H9 (cell line): ENCODE measurements around the gene CX3CR1. TPM values are rescaled to one million over a fixed set of nuclear protein-coding genes. Genes with fewer than 3 reads are reported as not detected.

Experiments used
- DNase-seq: peaks from one replicate; pipeline ENCODE4 v3.0.0-alpha.2; 2017
- H2AFZ ChIP-seq: one replicate; pipeline ENCODE4 v1.6.1; 2013; ENCODE audit warnings: mild to moderate bottlenecking, low read length, control low read depth, moderate library complexity
- H2AK5ac ChIP-seq: 2 replicates; pipeline ENCODE4 v1.6.1; 2013; ENCODE audit warnings: low read length, control low read depth, mixed read lengths; ENCODE audit not compliant: insufficient read length
- H2BK120ac ChIP-seq: one replicate; pipeline ENCODE4 v1.6.1; 2013; ENCODE audit warnings: low read depth, mild to moderate bottlenecking, low read length, control low read depth, inconsistent platforms; ENCODE audit not compliant: poor library complexity, severe bottlenecking
- H2BK12ac ChIP-seq: 2 replicates; pipeline ENCODE4 v1.6.1; 2013; ENCODE audit warnings: low read length, control low read depth, mixed read lengths, low read depth; ENCODE audit not compliant: insufficient read length
- H2BK15ac ChIP-seq: 2 replicates; pipeline ENCODE4 v1.6.1; 2013; ENCODE audit warnings: low read depth, low read length, control low read depth
- H2BK20ac ChIP-seq: one replicate; pipeline ENCODE4 v1.6.1; 2013; ENCODE audit warnings: low read depth, mild to moderate bottlenecking, low read length, control low read depth, inconsistent platforms; ENCODE audit not compliant: poor library complexity, severe bottlenecking
- H2BK5ac ChIP-seq: 2 replicates; pipeline ENCODE4 v1.6.1; 2013; ENCODE audit warnings: low read length, control low read depth, mixed read lengths; ENCODE audit not compliant: insufficient read length
- H3K14ac ChIP-seq: 2 replicates; pipeline ENCODE4 v1.6.1; 2013; ENCODE audit warnings: low read length, control low read depth; ENCODE audit not compliant: insufficient read depth
- H3K18ac ChIP-seq: 2 replicates; pipeline ENCODE4 v1.6.1; 2013; ENCODE audit warnings: low read depth, mild to moderate bottlenecking, mixed read lengths, low read length, control low read depth; ENCODE audit not compliant: insufficient read length
- H3K23ac ChIP-seq: 2 replicates; pipeline ENCODE4 v1.6.1; 2013; ENCODE audit warnings: low read length, control low read depth, mixed read lengths, low read depth; ENCODE audit not compliant: insufficient read length
- H3K23me2 ChIP-seq: 2 replicates; pipeline ENCODE4 v1.6.1; 2013; ENCODE audit warnings: low read depth, mild to moderate bottlenecking, mixed read lengths, low read length, control low read depth; ENCODE audit not compliant: insufficient read length, poor library complexity, severe bottlenecking
- H3K27ac ChIP-seq: 2 replicates; pipeline ENCODE4 v1.5.1; 2013; ENCODE audit warnings: low read length, control low read depth, mixed read lengths, low read depth; ENCODE audit not compliant: insufficient read length
- H3K27me3 ChIP-seq: 2 replicates; pipeline ENCODE4 v1.6.1; 2013; ENCODE audit warnings: low read length, control low read depth, inconsistent platforms; ENCODE audit not compliant: insufficient read depth
- H3K4ac ChIP-seq: 2 replicates; pipeline ENCODE4 v1.6.1; 2013; ENCODE audit warnings: low read depth, mild to moderate bottlenecking, control low read depth, inconsistent platforms, low read length, moderate library complexity
- H3K4me1 ChIP-seq: 2 replicates; pipeline ENCODE4 v1.6.1; 2013; ENCODE audit warnings: low read length, control low read depth, inconsistent platforms; ENCODE audit not compliant: insufficient read depth
- H3K4me2 ChIP-seq: 2 replicates; pipeline ENCODE4 v1.6.1; 2013; ENCODE audit warnings: low read length, control low read depth, mixed read lengths; ENCODE audit not compliant: insufficient read length, insufficient read depth
- H3K56ac ChIP-seq: 2 replicates; pipeline ENCODE4 v1.6.1; 2013; ENCODE audit warnings: low read depth, mild to moderate bottlenecking, mixed read lengths, low read length, control low read depth; ENCODE audit not compliant: insufficient read length
- H3K79me1 ChIP-seq: 2 replicates; pipeline ENCODE4 v1.6.1; 2013; ENCODE audit warnings: low read depth, mild to moderate bottlenecking, moderate library complexity, low read length, control low read depth, inconsistent platforms; ENCODE audit not compliant: insufficient read depth, poor library complexity, severe bottlenecking
- H3K79me2 ChIP-seq: 2 replicates; pipeline ENCODE4 v1.6.1; 2013; ENCODE audit warnings: low read length, control low read depth, inconsistent platforms; ENCODE audit not compliant: insufficient read depth
- H3K9ac ChIP-seq: 2 replicates; pipeline ENCODE4 v1.6.1; 2013; ENCODE audit warnings: low read length, control low read depth, mixed read lengths; ENCODE audit not compliant: insufficient read length; ENCODE audit errors: extremely low read depth
- H3K9me3 ChIP-seq: one replicate; pipeline ENCODE4 v1.6.1; 2013; ENCODE audit warnings: low read depth, low read length, inconsistent platforms; ENCODE audit not compliant: control insufficient read depth
- H3T11ph ChIP-seq: one replicate; pipeline ENCODE4 v1.6.1; 2013; ENCODE audit warnings: mild to moderate bottlenecking, low read length, control low read depth, inconsistent platforms
- H4K20me1 ChIP-seq: one replicate; pipeline ENCODE4 v1.6.1; 2013; ENCODE audit not compliant: control insufficient read depth, insufficient read length, insufficient read depth
- H4K5ac ChIP-seq: 2 replicates; pipeline ENCODE4 v1.6.1; 2013; ENCODE audit warnings: low read depth, mild to moderate bottlenecking, mixed read lengths, low read length, control low read depth; ENCODE audit not compliant: insufficient read length
- H4K8ac ChIP-seq: replicated peaks from 2 replicates; pipeline ENCODE4 v1.6.1; 2013; ENCODE audit warnings: low read length, control low read depth, mixed read lengths, low read depth; ENCODE audit not compliant: insufficient read length
- H4K91ac ChIP-seq: 2 replicates; pipeline ENCODE4 v1.6.1; 2013; ENCODE audit warnings: low read depth, mild to moderate bottlenecking, moderate library complexity, mixed read lengths, low read length, control low read depth; ENCODE audit not compliant: insufficient read length
- H3K27ac Mint-ChIP-seq, 3 experiments: 2 replicates in 2 of 3; 3 replicates in 1 of 3; pipeline ENCODE4 v1.8.0; 2020 to 2021; ENCODE audit warnings: mixed read lengths in 3 of 3, mild to moderate bottlenecking in 1 of 3, moderate library complexity in 1 of 3
- H3K27me3 Mint-ChIP-seq: 2 replicates; pipeline ENCODE4 v1.8.0; 2021; ENCODE audit warnings: low read depth, mild to moderate bottlenecking, moderate library complexity, mixed read lengths
- H3K36me3 Mint-ChIP-seq, 3 experiments: 2 replicates in 2 of 3; 3 replicates in 1 of 3; pipeline ENCODE4 v1.8.0; 2020 to 2021; ENCODE audit warnings: low read depth in 3 of 3, mixed read lengths in 3 of 3; ENCODE audit not compliant: insufficient read depth in 1 of 3
- H3K4me1 Mint-ChIP-seq, 2 experiments: 2 replicates each; pipeline ENCODE4 v1.8.0; 2020; ENCODE audit warnings: mixed read lengths in 2 of 2
- H3K4me3 Mint-ChIP-seq, 2 experiments: 2 replicates in 1 of 2; 3 replicates in 1 of 2; pipeline ENCODE4 v1.8.0; 2020 to 2021; ENCODE audit warnings: mild to moderate bottlenecking in 2 of 2, mixed read lengths in 2 of 2, moderate library complexity in 1 of 2
- H3K9me3 Mint-ChIP-seq, 2 experiments: 2 replicates in 1 of 2; 3 replicates in 1 of 2; pipeline ENCODE4 v1.8.0; 2020; ENCODE audit warnings: mild to moderate bottlenecking in 2 of 2, mixed read lengths in 2 of 2, moderate library complexity in 1 of 2
- CTCF ChIP-seq: fragments of 200-600 bp; sonication (generic); conservative IDR thresholded peaks from 3 replicates; pipeline ENCODE4 v1.8.0; 2021; ENCODE audit warnings: antibody characterized with exemption, mild to moderate bottlenecking
- total RNA-seq: library from RNA; stranded (reverse); gene quantifications from 2 replicates; pipeline ENCODE4 v1.2.1, GENCODE V29; 2021

Gene CX3CR1
- total RNA-seq, 1 experiment from 2014 or later = not detected

DNA sequence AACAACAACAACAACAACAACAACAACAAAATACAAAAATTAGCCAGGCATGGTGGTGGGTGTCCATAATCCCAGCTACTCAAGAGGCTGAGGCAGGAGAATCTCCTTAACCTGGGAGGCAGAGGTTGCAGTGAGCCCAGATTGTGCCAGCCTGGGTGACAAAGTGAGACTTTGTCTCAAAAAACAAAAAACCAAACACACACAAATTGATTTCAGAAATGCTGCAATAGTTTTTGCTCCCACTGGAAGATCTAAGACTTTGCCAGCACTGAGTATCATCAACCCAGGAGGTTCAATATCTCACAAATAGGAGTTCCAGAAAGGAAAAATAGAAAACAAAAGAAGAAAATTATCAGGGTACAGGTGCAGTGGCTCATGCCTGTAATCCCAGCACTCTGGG lies 33.5 kb upstream of the CX3CR1 start:
- H3K27me3 ChIP-seq = no peaks in the 10 kb centered on the region
- H3K27ac ChIP-seq = no peak overlapping the region
- H3K9ac ChIP-seq = no peak overlapping the region
- no peak overlapping the region for H2AFZ ChIP-seq
- no peaks in the 10 kb centered on the region for H3K79me2 ChIP-seq
- H4K91ac ChIP-seq = no peak overlapping the region
- Mint-ChIP-seq H3K9me3 (peaks cover 25 to 29% of the 10 kb centered on the region in 2 experiments), H3K27ac (no peak overlapping the region), H3K36me3 (peaks cover 3 to 11% (median 7%) of the 10 kb centered on the region in 3 experiments; a peak in 6 of 7 replicates), H3K27me3 (peaks cover 6% of the 10 kb centered on the region), H3K4me1 (no peaks in the 10 kb centered on the region), H3K4me3 (no peak overlapping the region)
- no peak overlapping the region for H2BK12ac ChIP-seq
- H2BK120ac ChIP-seq = no peak overlapping the region
- no peaks in the 10 kb centered on the region for H4K20me1 ChIP-seq
- no peaks in the 10 kb centered on the region for H3K79me1 ChIP-seq
- no peaks in the 10 kb centered on the region for H3K9me3 ChIP-seq
- no peak overlapping the region for H3K56ac ChIP-seq
- no peak overlapping the region for H2AK5ac ChIP-seq
- no peak overlapping the region for H2BK15ac ChIP-seq
- DNase-seq = no peak
- no peak overlapping the region for H4K8ac ChIP-seq
- H3K4me2 ChIP-seq = no peak overlapping the region
- H2BK20ac ChIP-seq = no peak overlapping the region
- H3T11ph ChIP-seq = no peak overlapping the region
- H3K18ac ChIP-seq = no peak overlapping the region
- no peak overlapping the region for H4K5ac ChIP-seq
- H2BK5ac ChIP-seq = no peak overlapping the region
- no peak overlapping the region for H3K14ac ChIP-seq
- H3K4ac ChIP-seq = no peak overlapping the region
- H3K4me1 ChIP-seq = no peaks in the 10 kb centered on the region
- TF ChIP-seq CTCF = no peak
- no peak overlapping the region for H3K23ac ChIP-seq
- H3K23me2 ChIP-seq = no peaks in the 10 kb centered on the region
